ENCODE results near the gene CEMIP.
"Not testable (repeated sequence)": the region's sequence is repeated elsewhere in the genome, so short reads cannot be mapped to it uniquely, and the experiment has no call there.

Gene CEMIP

GRCh38 chr15:80957976-80958375 lies 178.8 kb downstream of the CEMIP start:
- no peak for DNase-seq

DNA sequence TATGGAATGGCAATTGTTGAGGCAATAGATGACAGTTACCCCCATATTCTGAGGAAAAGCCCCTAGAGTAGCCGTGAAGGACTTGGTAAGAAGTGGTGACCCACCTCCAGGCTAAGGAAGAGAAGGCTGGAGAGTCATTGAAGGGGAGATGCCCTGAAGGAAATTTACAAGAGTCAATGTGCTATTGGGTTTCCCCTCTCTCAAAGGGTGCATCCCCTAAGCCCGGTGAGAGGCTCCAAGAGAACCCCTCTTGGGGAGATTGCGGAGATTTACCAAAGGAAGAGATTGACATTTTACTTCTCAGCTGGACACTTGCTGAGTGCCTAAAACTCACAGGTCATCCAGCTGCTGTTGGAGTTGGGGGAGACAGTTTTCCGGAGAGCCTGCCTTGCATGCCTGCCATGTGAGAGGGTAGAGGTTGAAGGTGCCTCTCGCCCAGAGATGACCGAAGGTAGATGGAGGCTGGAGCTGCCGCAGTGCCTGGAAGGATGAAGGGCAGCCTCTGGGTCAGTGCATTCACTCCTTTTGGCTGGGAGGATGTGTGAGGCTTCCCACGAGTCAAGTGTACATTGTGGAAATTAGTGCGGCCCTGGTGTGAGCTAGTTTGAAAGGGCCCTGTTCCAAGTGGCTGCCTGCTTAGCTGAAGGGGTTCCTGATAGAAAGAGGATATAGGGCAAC lies 179.8 kb downstream of the CEMIP start:
- DNase-seq: no peak

GRCh38 chr15:80965454-80965853 lies 186.3 kb downstream of the CEMIP start:
- DNase-seq: not testable (repeated sequence)

DNA sequence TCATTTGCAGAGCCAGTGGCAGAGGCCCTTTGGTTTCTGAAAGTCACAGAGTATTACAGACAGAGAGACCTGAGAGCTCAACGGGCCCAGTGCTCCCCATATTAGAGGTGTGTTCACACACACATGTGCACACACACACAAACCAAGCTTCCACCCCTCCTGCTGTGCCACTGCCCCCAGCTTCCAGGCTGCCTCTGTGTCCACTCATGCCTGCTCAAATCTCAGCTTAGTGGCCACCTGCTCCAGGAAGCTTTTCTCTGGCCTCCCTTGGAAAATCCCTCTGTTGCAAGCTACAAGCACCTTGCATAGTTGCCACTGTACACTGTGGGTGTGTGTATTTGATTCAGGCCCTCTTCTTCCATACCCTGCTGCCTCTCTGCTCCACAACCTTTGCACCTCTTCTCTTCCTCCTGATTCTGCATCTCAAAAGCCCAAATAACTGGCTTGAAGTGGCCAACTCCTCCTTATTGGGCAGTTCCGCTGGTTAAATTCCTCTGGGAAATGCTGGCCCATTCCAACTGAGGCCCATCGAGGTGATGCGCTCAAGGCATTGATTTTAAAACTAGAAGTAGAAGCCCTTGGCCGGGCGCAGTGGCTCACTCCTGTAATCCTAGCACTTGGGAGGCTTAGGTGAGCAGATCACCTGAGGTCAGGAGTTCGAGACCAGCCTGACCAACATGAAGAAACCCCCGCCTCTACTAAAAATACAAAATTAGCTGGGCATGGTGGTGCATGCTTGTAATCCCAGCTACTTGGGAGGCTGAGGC lies 187.4 kb downstream of the CEMIP start:
- DNase-seq: no peak

DNA sequence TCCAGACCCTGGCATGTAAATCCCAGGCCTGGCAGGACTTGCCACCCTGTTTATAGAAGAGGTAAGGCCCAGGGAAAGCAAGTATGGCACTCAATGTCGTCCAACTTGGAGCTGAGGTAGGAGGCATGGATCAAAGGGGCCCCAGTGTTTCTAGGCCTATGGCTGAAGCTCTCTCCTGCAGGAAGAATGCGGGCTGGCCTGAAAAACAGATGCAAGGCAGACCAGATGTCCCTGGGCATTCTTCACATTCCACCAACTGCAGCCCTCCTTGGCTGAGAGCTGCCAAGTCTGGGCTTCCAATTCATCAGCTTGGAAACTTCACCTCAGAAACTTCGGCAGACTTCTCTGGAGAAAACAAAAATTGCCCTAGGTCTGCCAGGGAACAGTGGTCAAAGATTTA lies 188.3 kb downstream of the CEMIP start:
- DNase-seq: no peak

GRCh38 chr15:80967991-80968510 lies 188.9 kb downstream of the CEMIP start:
- no peak for DNase-seq

DNA sequence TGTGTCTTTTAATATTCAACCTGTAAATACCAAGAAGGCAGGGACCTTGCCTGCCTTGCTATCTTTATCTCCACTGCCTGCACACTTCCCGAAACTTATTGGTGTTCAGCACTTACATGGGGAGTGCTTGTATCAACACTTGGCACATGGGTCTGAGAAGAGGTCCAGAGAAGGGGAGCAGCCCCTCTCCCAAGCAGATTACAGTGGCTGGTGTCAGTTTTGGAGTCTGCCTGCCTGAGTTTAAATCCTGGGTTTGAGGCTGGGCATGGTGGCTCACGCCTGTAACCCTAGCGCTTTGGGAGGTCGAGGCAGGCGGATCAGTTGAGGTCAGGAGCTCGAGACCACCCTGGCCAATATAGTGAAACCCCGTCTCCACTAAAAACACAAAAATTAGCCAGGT lies 190.1 kb downstream of the CEMIP start:
- no peak for DNase-seq

DNA sequence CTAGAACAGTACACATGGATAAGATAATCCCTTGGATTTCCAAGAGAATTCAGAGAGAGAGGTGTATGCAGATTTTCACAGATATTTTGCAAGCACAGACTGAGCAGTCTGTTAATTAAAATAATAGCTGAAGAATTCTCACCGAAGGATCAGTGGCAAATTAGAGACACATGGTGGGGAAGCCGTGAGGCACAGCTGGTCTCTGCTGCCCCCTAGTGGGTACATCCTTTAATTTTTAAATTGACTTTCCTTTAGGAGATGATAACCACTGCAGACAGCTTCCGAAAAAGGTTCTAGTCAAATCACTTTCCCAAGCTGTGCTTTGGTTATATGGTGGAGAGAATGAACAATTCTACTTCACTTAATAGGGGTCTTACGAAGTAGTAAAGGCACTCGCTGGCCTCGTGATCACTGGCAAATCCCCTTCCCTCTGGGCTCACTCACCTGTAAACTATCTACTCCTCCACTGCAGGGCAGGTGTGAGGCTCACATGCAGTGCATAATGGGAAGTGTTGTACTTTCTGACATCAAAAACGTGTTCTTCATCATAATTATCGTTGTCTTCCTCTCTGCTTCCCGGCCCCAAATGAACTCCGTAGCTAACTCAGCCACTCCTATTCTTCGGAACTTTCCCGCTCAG lies 191.0 kb downstream of the CEMIP start:
- peak; percentile 88 for DNase-seq

DNA sequence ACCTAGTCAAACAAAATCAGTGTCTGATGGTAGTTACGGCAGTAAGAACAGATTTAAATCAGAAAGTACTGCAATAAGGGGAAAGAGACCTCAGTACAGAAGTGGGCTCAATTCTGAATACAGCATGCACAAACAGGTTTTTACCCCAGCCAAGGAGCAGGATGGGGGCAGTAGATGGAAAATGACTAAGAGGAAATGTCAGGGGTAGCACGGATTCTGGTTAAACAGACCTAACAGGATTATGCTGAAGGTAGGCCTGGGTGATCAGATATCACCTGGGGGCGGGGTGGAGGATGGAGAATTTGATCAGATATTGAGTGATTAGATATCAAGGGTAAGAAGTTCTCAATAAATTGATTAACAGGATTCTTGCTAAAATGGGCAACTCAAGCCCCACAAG lies 191.5 kb downstream of the CEMIP start:
- DNase-seq: no peak

DNA sequence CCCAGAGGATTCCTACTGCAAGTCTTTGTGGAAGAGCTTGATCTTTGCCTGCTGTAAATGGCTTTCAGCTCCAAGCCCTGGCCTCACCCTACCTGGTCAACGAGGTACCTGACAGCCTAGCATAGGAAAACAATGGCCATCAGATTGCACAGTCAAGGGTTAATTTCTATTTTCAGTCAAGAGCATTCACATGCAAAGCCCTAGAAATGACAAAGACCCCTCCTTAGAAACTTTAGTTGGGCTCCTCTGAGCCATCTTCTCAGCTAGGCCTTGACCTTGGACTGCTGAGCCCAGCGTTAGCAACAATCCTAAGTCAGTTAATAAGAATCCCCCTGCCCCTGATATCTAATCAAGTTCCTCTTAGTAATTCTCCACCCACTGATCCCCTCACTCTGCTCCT lies 192.0 kb downstream of the CEMIP start:
- no peak for DNase-seq

DNA sequence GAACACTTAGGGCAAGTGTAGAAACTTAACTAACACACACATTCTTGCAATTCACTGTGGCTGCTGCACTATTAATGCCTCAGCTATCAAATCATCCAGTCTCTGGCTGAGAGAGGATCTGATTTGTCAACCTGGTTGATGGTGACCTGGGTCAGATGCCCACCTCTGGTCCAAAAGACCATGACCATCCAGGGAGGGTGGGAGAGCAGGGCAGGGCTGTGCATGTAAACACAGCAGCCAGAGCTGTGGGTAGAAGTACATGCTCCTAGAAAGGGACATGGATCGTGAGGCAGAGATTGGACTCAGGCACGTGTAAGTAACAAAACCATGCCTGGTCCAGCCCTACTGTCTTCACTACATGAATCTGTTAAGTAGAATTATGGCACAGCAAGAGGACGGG lies 193.1 kb downstream of the CEMIP start:
- DNase-seq: no peak

GRCh38 chr15:80974914-80975313 lies 195.7 kb downstream of the CEMIP start:
- no peak for DNase-seq

GRCh38 chr15:80976851-80977250 lies 197.7 kb downstream of the CEMIP start:
- no peak for DNase-seq

GRCh38 chr15:80977627-80978036 lies 198.5 kb downstream of the CEMIP start:
- DNase-seq: peak; percentile 83

DNA sequence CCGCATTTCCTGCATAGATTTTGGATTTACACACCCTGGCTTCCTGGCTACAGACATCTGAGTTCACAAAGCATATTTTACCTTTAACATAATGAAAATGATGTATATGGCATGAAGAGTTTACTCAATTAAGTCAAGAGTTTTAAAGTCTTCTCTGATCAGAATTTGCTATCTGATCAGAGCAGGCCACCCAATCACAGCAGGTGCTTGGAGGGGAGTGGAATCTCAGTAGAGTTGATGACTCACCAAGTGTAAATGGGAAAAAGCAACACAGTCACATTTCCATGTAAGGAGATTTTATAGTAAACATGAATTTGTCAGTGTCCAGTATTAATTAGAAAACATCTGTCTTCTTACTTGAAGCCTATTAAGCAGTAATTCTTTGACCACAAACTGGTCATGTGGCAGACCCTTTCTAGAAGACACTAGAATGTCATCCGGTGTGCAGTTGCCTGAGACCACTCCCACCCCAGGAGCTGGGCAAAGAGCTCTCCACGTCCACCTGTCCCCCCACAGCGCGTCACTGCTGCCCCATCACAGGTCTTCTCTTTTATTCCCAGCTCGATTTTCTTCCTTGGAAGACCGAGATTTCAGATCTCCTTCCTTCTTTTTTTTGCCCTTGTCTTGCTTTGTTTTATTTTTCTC lies 199.6 kb downstream of the CEMIP start:
- DNase-seq: no peak

DNA sequence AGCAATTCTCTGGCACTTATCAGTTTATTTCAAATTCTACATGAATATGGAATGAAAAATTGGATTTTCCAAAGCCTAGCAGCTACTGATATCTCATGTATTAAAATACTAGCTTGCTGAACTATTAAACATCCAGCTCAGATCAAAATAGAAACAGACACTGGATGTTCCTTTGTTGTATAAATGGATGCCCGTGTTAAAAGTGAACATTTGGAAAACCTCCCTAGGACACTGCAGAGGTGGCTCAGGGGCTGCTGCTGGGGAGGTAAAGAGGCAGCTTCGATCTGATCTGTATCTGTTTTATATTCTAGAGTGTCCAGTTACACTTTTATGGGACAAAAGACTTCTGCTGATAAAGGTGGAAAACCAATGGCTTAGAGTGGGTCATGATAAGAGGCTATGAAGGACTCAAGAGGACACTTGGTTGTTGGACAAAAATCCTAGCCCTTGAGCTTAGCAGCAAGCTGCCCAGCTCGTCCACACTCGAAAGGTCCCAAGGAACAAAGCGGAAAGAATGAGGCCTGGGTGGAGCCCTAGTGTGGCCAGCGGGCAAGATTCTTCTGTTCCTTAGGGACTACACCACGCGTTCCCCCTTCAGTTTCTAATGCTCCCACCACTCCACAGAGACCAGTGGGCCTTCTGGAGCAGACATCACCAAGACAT lies 200.5 kb downstream of the CEMIP start:
- DNase-seq: no peak

DNA sequence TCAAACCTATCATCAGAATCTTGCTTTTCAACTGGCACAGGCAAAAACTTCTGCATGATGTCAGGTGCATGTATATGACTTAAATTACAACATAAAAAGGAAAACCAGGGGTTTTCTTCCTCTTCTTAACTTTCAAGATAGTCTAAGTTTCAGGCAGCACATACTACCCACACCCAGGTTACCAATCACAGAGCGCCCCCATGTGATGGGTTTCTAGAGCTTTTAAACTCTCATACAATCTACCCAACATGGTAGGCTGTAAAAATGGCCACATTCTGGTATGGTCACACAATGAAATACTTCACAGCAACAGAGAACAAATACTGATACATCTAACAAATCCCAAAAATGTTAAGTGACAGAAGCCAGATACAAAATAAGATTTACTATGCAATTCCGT lies 203.0 kb downstream of the CEMIP start:
- DNase-seq: no peak

DNA sequence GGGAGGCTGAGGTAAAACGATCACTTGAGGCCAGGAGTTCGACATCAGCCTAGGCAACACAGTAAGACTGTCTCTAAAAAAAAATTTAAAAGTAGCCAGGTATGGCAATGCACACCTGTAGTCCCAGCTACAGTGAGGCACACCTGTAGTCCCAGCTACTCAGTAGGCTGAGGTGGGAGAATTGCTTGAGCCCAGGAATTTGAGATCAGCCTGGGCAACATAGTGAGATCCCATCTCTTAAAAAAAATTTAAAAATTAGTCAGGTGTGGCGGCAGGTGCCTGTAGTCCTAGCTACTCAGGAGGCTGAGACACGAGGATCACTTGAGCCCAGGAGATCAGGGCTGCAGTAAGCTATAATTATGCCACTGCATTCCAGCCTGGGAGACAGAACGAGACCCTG lies 203.7 kb downstream of the CEMIP start:
- DNase-seq: no peak

DNA sequence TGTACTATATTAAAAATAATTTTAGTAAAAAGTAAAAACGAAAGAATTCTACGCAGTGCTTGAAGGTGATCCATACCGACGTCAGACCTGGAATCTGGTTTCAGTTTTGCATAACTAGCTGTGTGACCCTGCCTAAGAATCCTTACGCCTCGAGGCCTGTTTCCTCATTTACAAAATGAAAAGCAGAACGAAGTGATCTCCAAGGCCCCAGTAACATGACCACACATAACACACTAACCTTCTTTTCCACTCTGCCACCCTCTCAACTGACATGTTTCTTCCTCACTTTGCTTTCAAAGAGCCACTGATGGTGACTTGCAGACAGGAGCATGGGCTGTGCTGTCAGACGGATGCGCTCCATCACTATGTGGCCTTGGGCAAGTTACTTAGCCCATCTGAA lies 205.7 kb downstream of the CEMIP start:
- peak; percentile 61 for DNase-seq

DNA sequence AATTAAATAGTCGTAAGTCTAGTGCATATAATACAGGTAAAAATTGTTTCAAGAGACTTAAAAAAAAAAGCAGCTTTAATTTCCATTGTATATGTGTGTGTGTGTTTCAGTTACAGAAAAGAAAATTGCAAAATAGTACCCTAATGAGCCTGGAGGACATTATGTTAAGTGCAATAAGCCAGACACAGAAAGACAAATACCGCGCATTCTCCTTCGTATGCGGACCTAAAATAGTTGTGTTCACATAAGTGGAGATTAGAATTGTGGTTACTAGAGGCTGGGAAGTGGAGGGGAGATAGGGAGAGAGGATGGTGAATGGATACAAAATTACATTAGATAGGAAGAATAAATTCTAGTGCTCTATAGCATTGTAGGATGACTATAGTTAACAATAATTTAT lies 206.8 kb downstream of the CEMIP start:
- DNase-seq: peak; percentile 58

DNA sequence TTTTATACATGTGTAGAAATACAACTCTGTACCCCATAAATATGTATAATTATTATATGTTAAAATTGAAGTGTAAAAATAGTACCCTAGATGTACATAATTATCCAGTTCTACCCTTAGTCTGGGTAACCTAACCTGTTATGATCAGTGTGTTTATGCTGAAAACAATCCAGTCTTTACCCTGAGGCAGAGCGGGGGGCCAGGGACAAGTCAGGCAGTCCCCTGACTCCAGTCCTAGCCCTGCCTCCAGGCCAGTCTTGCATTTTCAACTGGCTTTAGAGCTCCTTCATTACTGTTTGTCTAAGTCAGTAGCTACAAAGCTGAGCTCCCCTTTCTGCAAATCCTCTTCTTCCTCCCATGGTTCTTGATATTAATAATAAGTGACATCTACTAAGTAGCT lies 207.3 kb downstream of the CEMIP start:
- DNase-seq: no peak

DNA sequence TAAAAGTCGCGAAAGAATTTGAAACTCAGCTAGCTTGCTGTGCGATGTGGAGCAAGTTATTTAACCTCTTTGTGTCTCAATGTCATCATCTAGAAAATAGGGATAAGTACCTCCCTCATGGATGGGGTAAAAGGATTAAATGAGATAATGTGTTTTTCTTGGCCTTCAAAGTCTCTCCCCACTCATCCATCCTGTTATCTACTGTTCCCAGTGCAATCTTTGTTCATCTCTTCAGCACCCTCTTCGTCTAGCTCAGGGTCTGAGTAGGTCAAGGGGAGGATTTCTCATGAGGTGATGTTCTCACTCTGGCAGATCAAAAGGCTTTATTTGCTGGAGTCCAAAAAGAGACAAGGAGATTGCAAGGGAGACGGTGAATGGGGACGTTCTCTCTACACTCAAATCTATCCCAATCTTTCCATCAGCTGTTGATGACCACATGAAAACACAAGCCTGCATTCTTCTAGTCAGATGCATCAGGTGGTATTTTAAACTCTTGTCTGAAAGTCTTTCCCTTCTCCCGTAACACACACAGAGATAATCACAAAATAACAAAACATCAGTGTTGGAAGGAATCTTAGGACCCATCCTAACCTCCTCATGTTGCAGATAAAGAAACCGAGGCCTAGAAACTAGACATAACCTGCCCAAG lies 209.1 kb downstream of the CEMIP start:
- DNase-seq: peak; percentile 23

All from hematopoietic multipotent progenitor cell treated with erythropoietin and hydrocortisone succinate and interleukin-3 and kit ligand, for 6 days (in vitro differentiated cells).